ENCODE results near the gene MSANTD3. TPM values are rescaled to one million over a fixed set of nuclear protein-coding genes. Genes with fewer than 3 reads are reported as not detected.

The MSANTD3 gene
- total RNA-seq, 1 experiment from 2014 or later: 86.9 TPM

GRCh38 chr9:100394032-100394695, 32.8 kb upstream of the MSANTD3 start:
- BruUV-seq (replicated peaks): no TSS peak
- no peak for TF ChIP-seq EZH2 (IDR thresholded peaks at IDR 0.05; ENCODE audit: low read length, unreplicated experiment)
- no peak for TF ChIP-seq CTCF (conservative IDR thresholded peaks at IDR 0.05; ENCODE audit: low read depth, low read length)
- TF ChIP-seq EZH2phosphoT487 (IDR thresholded peaks at IDR 0.05; ENCODE audit: borderline replicate concordance, low read length): no peak
- DNase-seq: no peak
- H3K4me2 ChIP-seq (ENCODE audit: low read length): no peak overlapping the region
- ChIA-PET POLR2A (ENCODE audit: unreplicated experiment) (no interaction called here), CTCF (no interaction called here)
- H3K27me3 ChIP-seq (ENCODE audit: low read length): no peaks in the 10 kb centered on the region
- no peaks in the 10 kb centered on the region for H3K9me3 ChIP-seq (ENCODE audit: low read length)
- H2AFZ ChIP-seq (ENCODE audit: low read length): no peak overlapping the region
- H3K27ac ChIP-seq (ENCODE audit: low read length): no peak overlapping the region
- no peaks in the 10 kb centered on the region for H3F3A ChIP-seq (ENCODE audit: low read length, unreplicated experiment)
- no peaks in the 10 kb centered on the region for H3K36me3 ChIP-seq (ENCODE audit: low read depth, low read length)
- H3K9me2 ChIP-seq (replicated peaks; ENCODE audit: low read length): no peaks in the 10 kb centered on the region
- H3K4me1 ChIP-seq (ENCODE audit: insufficient read depth, low read length): no peaks in the 10 kb centered on the region
- H3K4me3 ChIP-seq (ENCODE audit: low read length): no peak overlapping the region
- H3K79me2 ChIP-seq (ENCODE audit: low read length): no peaks in the 10 kb centered on the region
- no peaks in the 10 kb centered on the region for H4K20me1 ChIP-seq (ENCODE audit: low read length)
- H3K9ac ChIP-seq (ENCODE audit: low read length): no peak overlapping the region
- intact Hi-C loops (cut with micrococcal nuclease): no loop called here
- ATAC-seq: no peak

DNA sequence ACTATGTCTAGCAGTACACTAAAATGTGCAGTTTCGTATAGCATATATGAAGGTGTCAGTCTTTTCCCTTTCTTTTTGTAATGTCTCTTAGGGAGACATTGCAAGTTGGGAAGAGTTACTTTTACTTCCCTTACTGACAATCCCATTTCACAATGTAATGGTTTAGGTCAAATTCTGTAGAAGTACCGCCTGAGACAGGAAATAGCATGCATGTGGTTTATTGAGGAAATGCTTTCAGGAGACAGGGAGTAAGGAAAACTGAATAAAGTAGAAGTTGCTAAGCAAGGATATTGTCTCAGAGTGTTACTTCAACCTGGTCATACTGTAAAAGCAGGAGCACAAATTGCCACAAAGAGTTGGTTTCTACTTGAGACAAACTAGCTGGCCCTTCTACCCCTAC, 32.1 kb upstream of the MSANTD3 start:
- Histone ChIP-seq H3K9me3 (ENCODE audit: low read length) (no peaks in the 10 kb centered on the region), H3K9ac (ENCODE audit: low read length) (no peak overlapping the region), H3F3A (ENCODE audit: low read length, unreplicated experiment) (no peaks in the 10 kb centered on the region), H4K20me1 (ENCODE audit: low read length) (no peaks in the 10 kb centered on the region), H3K4me2 (ENCODE audit: low read length) (no peak overlapping the region), H3K27ac (ENCODE audit: low read length) (no peak overlapping the region), H3K4me1 (ENCODE audit: insufficient read depth, low read length) (no peaks in the 10 kb centered on the region), H3K4me3 (ENCODE audit: low read length) (no peak overlapping the region), H3K36me3 (ENCODE audit: low read depth, low read length) (no peaks in the 10 kb centered on the region), H2AFZ (ENCODE audit: low read length) (no peak overlapping the region), H3K9me2 (replicated peaks; ENCODE audit: low read length) (no peaks in the 10 kb centered on the region), H3K79me2 (ENCODE audit: low read length) (no peaks in the 10 kb centered on the region), H3K27me3 (ENCODE audit: low read length) (no peaks in the 10 kb centered on the region)
- no peak for TF ChIP-seq EZH2 (IDR thresholded peaks at IDR 0.05; ENCODE audit: low read length, unreplicated experiment)
- TF ChIP-seq EZH2phosphoT487 (IDR thresholded peaks at IDR 0.05; ENCODE audit: borderline replicate concordance, low read length): no peak
- TF ChIP-seq CTCF (conservative IDR thresholded peaks at IDR 0.05; ENCODE audit: low read depth, low read length): no peak
- DNase-seq: no peak
- ChIA-PET CTCF (no interaction called here), POLR2A (ENCODE audit: unreplicated experiment) (no interaction called here)
- intact Hi-C loops (cut with micrococcal nuclease): no loop called here
- no peak for ATAC-seq
- BruUV-seq (replicated peaks): no TSS peak

GRCh38 chr9:100396769-100397168, 30.2 kb upstream of the MSANTD3 start:
- no peak for ATAC-seq
- Histone ChIP-seq H4K20me1 (ENCODE audit: low read length) (no peaks in the 10 kb centered on the region), H3K27ac (ENCODE audit: low read length) (no peak overlapping the region), H3K4me1 (ENCODE audit: insufficient read depth, low read length) (no peaks in the 10 kb centered on the region), H3F3A (ENCODE audit: low read length, unreplicated experiment) (no peaks in the 10 kb centered on the region), H3K9me3 (ENCODE audit: low read length) (no peaks in the 10 kb centered on the region), H3K9ac (ENCODE audit: low read length) (no peak overlapping the region), H3K4me3 (ENCODE audit: low read length) (no peak overlapping the region), H3K4me2 (ENCODE audit: low read length) (no peak overlapping the region), H3K79me2 (ENCODE audit: low read length) (no peaks in the 10 kb centered on the region), H3K27me3 (ENCODE audit: low read length) (no peaks in the 10 kb centered on the region), H3K9me2 (replicated peaks; ENCODE audit: low read length) (no peaks in the 10 kb centered on the region), H3K36me3 (ENCODE audit: low read depth, low read length) (no peaks in the 10 kb centered on the region), H2AFZ (ENCODE audit: low read length) (no peak overlapping the region)
- no TSS peak for BruUV-seq (replicated peaks)
- CTCF ChIA-PET: no interaction called here
- intact Hi-C loops (cut with micrococcal nuclease): no loop called here
- DNase-seq: no peak
- TF ChIP-seq EZH2 (IDR thresholded peaks at IDR 0.05; ENCODE audit: low read length, unreplicated experiment) (no peak), CTCF (conservative IDR thresholded peaks at IDR 0.05; ENCODE audit: low read depth, low read length) (no peak), EZH2phosphoT487 (IDR thresholded peaks at IDR 0.05; ENCODE audit: borderline replicate concordance, low read length) (no peak)
- POLR2A ChIA-PET (ENCODE audit: unreplicated experiment): no interaction called here
